PC-9 (cell line): ENCODE data around the gene FGF1. TPM values are rescaled to one million over a fixed set of nuclear protein-coding genes. Genes with fewer than 3 reads are reported as not detected.
"Not testable (repeated sequence)": the region's sequence is repeated elsewhere in the genome, so short reads cannot be mapped to it uniquely, and the experiment has no call there.

Experiments
- BruUV-seq: library from RNA; stranded (reverse); fragments of 400-500 nt; replicated peaks from 2 replicates; lab custom pipeline; 2021; lab: Mats Ljungman, UMichigan
- CTCF ChIA-PET: fragments of 300-600 bp; sonication (Branson Sonifier 250); formaldehyde crosslinking; loops from one replicate; lab custom pipeline; 2022; ENCODE audit warnings: antibody characterized with exemption; lab: Charles Lee
- POLR2A ChIA-PET: fragments of 300-600 bp; sonication (Branson Sonifier 250); formaldehyde crosslinking; loops from one replicate; lab custom pipeline; 2022; ENCODE audit warnings: antibody characterized with exemption; ENCODE audit not compliant: unreplicated experiment; lab: Charles Lee
- DNase-seq, 2 experiments: peaks; one replicate each; pipeline versions ENCODE4 v3.0.0 to v3.0.0-alpha.2; 2015 to 2022; ENCODE audit warnings: mixed read lengths in 1 of 2
- H2AFZ ChIP-seq: fragments of 200-600 bp; sonication (generic); 2 replicates; pipeline ENCODE4 v1.8.1; 2017; ENCODE audit warnings: antibody characterized with exemption
- H3F3A ChIP-seq: fragments of 200-600 bp; sonication (generic); 2 replicates; pipeline ENCODE4 v1.8.1; 2017; ENCODE audit warnings: antibody characterized with exemption, mild to moderate bottlenecking, low read depth; ENCODE audit not compliant: insufficient read depth
- H3K27ac ChIP-seq: fragments of 200-600 bp; sonication (generic); 2 replicates; pipeline ENCODE4 v1.6.1; 2016; ENCODE audit warnings: mixed run types
- H3K27me3 ChIP-seq: fragments of 200-600 bp; sonication (generic); 2 replicates; pipeline ENCODE4 v1.6.1; 2016; ENCODE audit warnings: low read depth, mixed run types; ENCODE audit not compliant: insufficient read depth
- H3K36me3 ChIP-seq: fragments of 200-600 bp; sonication (generic); 2 replicates; pipeline ENCODE4 v1.6.1; 2016; ENCODE audit warnings: low read depth, mixed run types
- H3K4me1 ChIP-seq: fragments of 200-600 bp; sonication (generic); replicated peaks from 2 replicates; pipeline ENCODE4 v1.6.1; 2016; ENCODE audit warnings: mixed run types; ENCODE audit not compliant: insufficient read depth
- H3K4me2 ChIP-seq: fragments of 200-600 bp; sonication (generic); 2 replicates; pipeline ENCODE4 v1.6.1; 2017; ENCODE audit warnings: mixed run types
- H3K4me3 ChIP-seq: fragments of 200-600 bp; sonication (generic); 2 replicates; pipeline ENCODE4 v1.6.1; 2016; ENCODE audit warnings: mixed run types
- H3K79me2 ChIP-seq: fragments of 200-600 bp; sonication (generic); 2 replicates; pipeline ENCODE4 v1.6.1; 2017; ENCODE audit warnings: low read depth, mixed run types
- H3K9me2 ChIP-seq: fragments of 200-600 bp; sonication (generic); 2 replicates; pipeline ENCODE4 v1.8.1; 2017; ENCODE audit warnings: mild to moderate bottlenecking; ENCODE audit not compliant: insufficient read depth
- H3K9me3 ChIP-seq: fragments of 200-600 bp; sonication (generic); 2 replicates; pipeline ENCODE4 v1.8.1; 2016; ENCODE audit warnings: low read depth; ENCODE audit not compliant: insufficient read depth
- H4K20me1 ChIP-seq: fragments of 200-600 bp; sonication (generic); 2 replicates; pipeline ENCODE4 v1.8.1; 2017; ENCODE audit not compliant: insufficient read depth
- CTCF ChIP-seq: fragments of 200-600 bp; sonication (generic); conservative IDR thresholded peaks from 2 replicates; pipeline ENCODE4 v1.6.1; 2017; ENCODE audit warnings: mixed run types, antibody characterized with exemption, mild to moderate bottlenecking, moderate library complexity
- EZH2 ChIP-seq: fragments of 200-600 bp; sonication (generic); IDR thresholded peaks from 2 replicates; pipeline ENCODE4 v1.8.0; 2017; ENCODE audit warnings: antibody characterized with exemption, low read depth
- intact Hi-C: fragments of 100-400 bp; cut with micrococcal nuclease; formaldehyde crosslinking; loops from one replicate; pipeline ENCODE4 v1.10.0; 2022; ENCODE audit not compliant: unreplicated experiment
- total RNA-seq: library from RNA; stranded (reverse); gene quantifications from 2 replicates; pipeline ENCODE4 v1.2.3, GENCODE V29; 2021

FGF1 gene
- total RNA-seq, 1 experiment from 2014 or later = 0.44 TPM

GRCh38 chr5:142650060-142650459 is 35.8 kb downstream of the FGF1 start:
- no peak overlapping the region for H3K4me2 ChIP-seq
- H3K9me2 ChIP-seq = no peaks in the 10 kb centered on the region
- H3K36me3 ChIP-seq = no peaks in the 10 kb centered on the region
- H3K79me2 ChIP-seq = no peaks in the 10 kb centered on the region
- H3K4me3 ChIP-seq = no peak overlapping the region
- ChIA-PET CTCF (no interaction called here), POLR2A (no interaction called here)
- H3K27ac ChIP-seq = no peak overlapping the region
- no peaks in the 10 kb centered on the region for H3K9me3 ChIP-seq
- intact Hi-C loops = no loop called here
- peaks cover 8% of the 10 kb centered on the region; the same call in 1 of the 2 replicates for H3K4me1 ChIP-seq
- no peak overlapping the region for H2AFZ ChIP-seq
- H3K27me3 ChIP-seq = no peaks in the 10 kb centered on the region
- BruUV-seq = no TSS peak
- DNase-seq = no peak
- H3F3A ChIP-seq = peaks cover 9% of the 10 kb centered on the region; the same call in 1 of the 2 replicates
- H4K20me1 ChIP-seq = no peaks in the 10 kb centered on the region
- no peak for TF ChIP-seq EZH2
- no peak for TF ChIP-seq CTCF

- CTCF ChIA-PET, H4K20me1 ChIP-seq, H3K27ac ChIP-seq, H3K4me2 ChIP-seq, POLR2A ChIA-PET, H2AFZ ChIP-seq, H3K9me2 ChIP-seq, H3K79me2 ChIP-seq, H3K36me3 ChIP-seq, H3K4me3 ChIP-seq, BruUV-seq, DNase-seq, H3K27me3 ChIP-seq, intact Hi-C loops, H3K9me3 ChIP-seq: not testable (repeated sequence)
- Histone ChIP-seq H3K4me1 (peaks cover 22% of the 10 kb centered on the region), H3F3A (peaks cover 25% of the 10 kb centered on the region)
Measured at GRCh38 chr5:142648108-142648507, 37.8 kb downstream of the FGF1 start.

- H3K27me3 ChIP-seq = no peaks in the 10 kb centered on the region
- intact Hi-C loops = no loop called here
- H3K4me3 ChIP-seq = peak overlapping the region; percentile 6; the same call in 1 of the 2 replicates
- H3K4me2 ChIP-seq = peak overlapping the region; percentile 59
- CTCF ChIA-PET = interaction anchor here (0.5 to 1.9 kb wide), 5 partner anchors 10 to 278 kb away, joined by 4 to 14 read pairs (median 6); no protein-coding TSS in a partner anchor
- peak overlapping the region; percentile 61; the same call in 1 of the 2 replicates for H2AFZ ChIP-seq
- H3F3A ChIP-seq = peaks cover 25% of the 10 kb centered on the region
- TF ChIP-seq EZH2 (no peak), CTCF (no peak)
- BruUV-seq = TSS peak; percentile 57
- POLR2A ChIA-PET = interaction anchor here (0.5 to 0.7 kb wide), 2 partner anchors 51 to 513 kb away, joined by 4 to 5 read pairs; no protein-coding TSS in a partner anchor
- no peaks in the 10 kb centered on the region for H3K36me3 ChIP-seq
- no peaks in the 10 kb centered on the region for H3K9me2 ChIP-seq
- no peaks in the 10 kb centered on the region for H4K20me1 ChIP-seq
- no peak for DNase-seq
- no peaks in the 10 kb centered on the region for H3K9me3 ChIP-seq
- H3K4me1 ChIP-seq = peaks cover 22% of the 10 kb centered on the region
- H3K27ac ChIP-seq = peak overlapping the region; percentile 75
- no peaks in the 10 kb centered on the region for H3K79me2 ChIP-seq
Measured at GRCh38 chr5:142645456-142645855, 40.4 kb downstream of the FGF1 start.
